ENCODE measurements around the gene LSM7. TPM values are rescaled to one million over a fixed set of nuclear protein-coding genes. Genes with fewer than 3 reads are reported as not detected.

The LSM7 gene
- total and polyA plus RNA-seq, 9 of the 15 experiments (the other 6 are each of a cell fraction or from before 2014, with no cell fraction given) = 40.5 to 690 (median 265) TPM

GRCh38 chr19:2341244-2341751 lies 12.9 kb upstream of the LSM7 start (continued):
- TF ChIP-seq L3MBTL2 (IDR thresholded peaks at IDR 0.05) (peak; percentile 31; the same call in 1 of the 2 replicates), HNRNPL (IDR thresholded peaks at IDR 0.05; ENCODE audit: low read depth, low read length) (peak; percentile 47; the same call in 1 of the 2 replicates), POLR2G (IDR thresholded peaks at IDR 0.05; ENCODE audit: low read depth, low read length) (peak; percentile 51), ESRRB (CRISPR knock-in tag; IDR thresholded peaks at IDR 0.05; ENCODE audit: borderline replicate concordance) (no peak), ATF4 (CRISPR knock-in tag; IDR thresholded peaks at IDR 0.05) (no peak), ZNF431 (CRISPR knock-in tag; IDR thresholded peaks at IDR 0.05) (no peak)

- no peak overlapping the region for H2AFZ ChIP-seq (ENCODE audit: low read depth, low read length)
- peak overlapping the region in 1 of 2 experiments; percentile 81; a peak in 2 of 4 replicates for H3K9ac ChIP-seq (ENCODE audit: insufficient read depth in 1 of 2, low read depth in 2 of 2, low read length in 2 of 2)
- no peaks in the 10 kb centered on the region for H3K27me3 ChIP-seq (ENCODE audit: control insufficient read depth in 2 of 2, insufficient read depth in 2 of 2, low read length in 2 of 2)
- H3K4me2 ChIP-seq (ENCODE audit: insufficient read depth, low read length) = no peak overlapping the region
- DNase-seq (ENCODE audit: extremely low read depth in 1 of 4, low spot score in 3 of 4) (no peak), FAIRE-seq (no peak), ATAC-seq (no peak)
- H3K79me2 ChIP-seq (ENCODE audit: control insufficient read depth, insufficient read depth, low read length) = peaks cover 20% of the 10 kb centered on the region
- TF ChIP-seq RBFOX2 (IDR thresholded peaks at IDR 0.05; ENCODE audit: low read depth, low read length) (peak; percentile 28; the same call in 1 of the 2 replicates), ZNF347 (CRISPR knock-in tag; IDR thresholded peaks at IDR 0.05; ENCODE audit: low read depth) (no peak)
- peaks cover 12 to 79% of the 10 kb centered on the region in 2 experiments; a peak in 4 of 5 replicates for H3K4me1 ChIP-seq (replicated peaks in 1 of 2; ENCODE audit: control insufficient read depth in 2 of 2, insufficient read depth in 2 of 2, low read length in 2 of 2)
- 97% methylated on average over 19 of the region's 38 CpGs for whole genome bisulfite sequencing (ENCODE audit: insufficient coverage, low coverage, missing lambda C conversion rate)
- H3K4me3 ChIP-seq = no peak overlapping the region
- no peaks in the 10 kb centered on the region for H4K20me1 ChIP-seq (replicated peaks; ENCODE audit: control insufficient read depth, insufficient read depth, low read length)
- peaks cover 44% of the 10 kb centered on the region; the same call in 2 of the 3 replicates for H3K36me3 ChIP-seq (ENCODE audit: control insufficient read depth, insufficient read depth, low read length)
- H3K9me1 ChIP-seq (ENCODE audit: control insufficient read depth, insufficient read depth, low read length) = no peaks in the 10 kb centered on the region
- ChIA-PET CTCF (ENCODE audit: low intra/inter-chr PET ratio) (no interaction called here), POLR2A (interaction anchor here (0.9 to 1.0 kb wide), 2 partner anchors 22 to 35 kb away, joined by 3 read pairs; no protein-coding TSS in a partner anchor)
- in situ Hi-C loops (cut with MboI) = no loop called here
- H3K27ac ChIP-seq (ENCODE audit: extremely low read depth, low read depth, low read length) = no peak overlapping the region
- intact Hi-C loops (cut with micrococcal nuclease) = no loop called here
- BruUV-seq (replicated peaks) = no TSS peak
- H3K9me3 ChIP-seq (replicated peaks; ENCODE audit: control insufficient read depth, insufficient read depth, low read depth, low read length) = peaks cover 2% of the 10 kb centered on the region
Measured at GRCh38 chr19:2340496-2341243, 12.3 kb upstream of the LSM7 start.

Data from K562 (cell line).